PC-9 (cell line): Measurements from ENCODE around the gene CYBC1.

Experiments
- CTCF ChIP-seq: fragments of 200-600 bp; sonication (generic); conservative IDR thresholded peaks from 2 replicates; pipeline ENCODE4 v1.6.1; 2017; ENCODE audit warnings: mixed run types, antibody characterized with exemption, mild to moderate bottlenecking, moderate library complexity
- EZH2 ChIP-seq: fragments of 200-600 bp; sonication (generic); IDR thresholded peaks from 2 replicates; pipeline ENCODE4 v1.8.0; 2017; ENCODE audit warnings: antibody characterized with exemption, low read depth

GRCh38 chr17:82496529-82497434 lies 46.2 kb upstream of the CYBC1 start:
- TF ChIP-seq CTCF: no peak
- TF ChIP-seq EZH2: no peak
